CD14-positive monocyte (primary cell): ENCODE results near the gene CNTNAP5. TPM values are rescaled to one million over a fixed set of nuclear protein-coding genes. Genes with fewer than 3 reads are reported as not detected.

Source experiments
- DNase-seq, 3 donors: peaks; one replicate each; pipeline ENCODE4 v3.0.0-alpha.2; 2011 to 2022
- H2AFZ ChIP-seq: 2 replicates; pipeline ENCODE4 v1.6.0; 2012; ENCODE audit warnings: mild to moderate bottlenecking, low read depth, low read length, inconsistent platforms; ENCODE audit not compliant: insufficient read depth, poor library complexity, severe bottlenecking
- H3K27ac ChIP-seq, 2 donors: 1 replicate in 1 of 2; 2 replicates in 1 of 2; pipeline ENCODE4 v1.5.1; 2012 to 2013; ENCODE audit warnings: low read length in 2 of 2, control low read depth in 1 of 2, inconsistent platforms in 1 of 2, low read depth in 1 of 2, mild to moderate bottlenecking in 1 of 2
- H3K27me3 ChIP-seq, 2 donors: one replicate each; pipeline versions ENCODE4 v1.6.0 to v1.6.1; 2011 to 2013; ENCODE audit warnings: low read length in 2 of 2; ENCODE audit not compliant: control insufficient read depth in 2 of 2, insufficient read depth in 2 of 2
- H3K36me3 ChIP-seq, 2 donors: replicated peaks in 1 of 2; 1 replicate in 1 of 2; 2 replicates in 1 of 2; pipeline versions ENCODE4 v1.5.1 to v1.6.1; 2012 to 2013; ENCODE audit warnings: low read length in 2 of 2, control low read depth in 1 of 2, inconsistent platforms in 1 of 2, mild to moderate bottlenecking in 1 of 2; ENCODE audit not compliant: insufficient read depth in 2 of 2, control insufficient read depth in 1 of 2
- H3K4me1 ChIP-seq, 2 donors: 1 replicate in 1 of 2; 2 replicates in 1 of 2; pipeline versions ENCODE4 v1.5.1 to v1.6.1; 2012 to 2013; ENCODE audit warnings: low read length in 2 of 2, control low read depth in 1 of 2, inconsistent platforms in 1 of 2, mild to moderate bottlenecking in 1 of 2, moderate library complexity in 1 of 2; ENCODE audit not compliant: insufficient read depth in 2 of 2, control insufficient read depth in 1 of 2
- H3K4me2 ChIP-seq: replicated peaks from 2 replicates; pipeline ENCODE3; 2012; ENCODE audit warnings: low read length, moderate library complexity, mild to moderate bottlenecking; ENCODE audit not compliant: poor library complexity, severe bottlenecking; ENCODE audit errors: extremely low read depth
- H3K4me3 ChIP-seq, 3 experiments: fragments of 200-600 bp in 1 of 3; sonication (generic) in 1 of 3; replicated peaks in 1 of 3; 1 replicate in 2 of 3; 2 replicates in 1 of 3; pipeline ENCODE4 v1.5.1; 2011 to 2013; ENCODE audit warnings: low read length in 3 of 3, mild to moderate bottlenecking in 3 of 3, control low read depth in 2 of 3, low read depth in 2 of 3, inconsistent platforms in 1 of 3, moderate library complexity in 1 of 3
- H3K79me2 ChIP-seq: 2 replicates; pipeline ENCODE4 v1.6.0; 2012; ENCODE audit warnings: mild to moderate bottlenecking, control low read depth, inconsistent platforms, low read length, moderate library complexity; ENCODE audit not compliant: insufficient read depth
- H3K9ac ChIP-seq: 2 replicates; pipeline ENCODE4 v1.6.0; 2017; ENCODE audit warnings: low read length, mild to moderate bottlenecking; ENCODE audit not compliant: insufficient read depth, poor library complexity, severe bottlenecking
- H3K9me3 ChIP-seq, 2 donors: replicated peaks in 1 of 2; 1 replicate in 1 of 2; 2 replicates in 1 of 2; pipeline versions ENCODE4 v1.5.1 to v1.6.1; 2012 to 2013; ENCODE audit warnings: low read length in 2 of 2, control low read depth in 1 of 2; ENCODE audit not compliant: control insufficient read depth in 1 of 2, insufficient read depth in 1 of 2
- H4K20me1 ChIP-seq: 2 replicates; pipeline ENCODE4 v1.6.0; 2012; ENCODE audit warnings: mild to moderate bottlenecking, low read length, control low read depth, moderate library complexity; ENCODE audit not compliant: insufficient read depth
- H3K27ac Mint-ChIP-seq, 7 donors: one replicate each; pipeline ENCODE4 v1.8.0; 2020; ENCODE audit warnings: mild to moderate bottlenecking in 7 of 7, mixed read lengths in 7 of 7, moderate library complexity in 6 of 7, inconsistent platforms in 2 of 7
- H3K27me3 Mint-ChIP-seq, 3 donors: one replicate each; pipeline ENCODE4 v1.8.0; 2021 to 2022; ENCODE audit warnings: low read depth in 3 of 3, mild to moderate bottlenecking in 3 of 3, mixed read lengths in 3 of 3, moderate library complexity in 3 of 3, inconsistent platforms in 1 of 3
- H3K36me3 Mint-ChIP-seq, 2 donors: one replicate each; pipeline ENCODE4 v1.8.0; 2020; ENCODE audit warnings: mixed read lengths in 2 of 2, inconsistent platforms in 1 of 2, mild to moderate bottlenecking in 1 of 2
- H3K4me1 Mint-ChIP-seq: one replicate; pipeline ENCODE4 v1.8.0; 2020; ENCODE audit warnings: mild to moderate bottlenecking, mixed read lengths
- H3K4me3 Mint-ChIP-seq, 2 donors: one replicate each; pipeline ENCODE4 v1.8.0; 2020; ENCODE audit warnings: mild to moderate bottlenecking in 2 of 2, mixed read lengths in 2 of 2, moderate library complexity in 1 of 2
- H3K9me3 Mint-ChIP-seq, 7 donors: one replicate each; pipeline ENCODE4 v1.8.0; 2020 to 2022; ENCODE audit warnings: mixed read lengths in 7 of 7, mild to moderate bottlenecking in 6 of 7, moderate library complexity in 6 of 7, inconsistent platforms in 2 of 7
- WGBS: methylation state at CpG from one replicate; pipeline ENCODE4 v1.1.5; 2013; ENCODE audit warnings: missing lambda C conversion rate; ENCODE audit not compliant: insufficient coverage; 5-methylcytosine and 5-hydroxymethylcytosine counted together
- intact Hi-C, 2 donors: fragments of 100-400 bp; cut with micrococcal nuclease; formaldehyde crosslinking; loops; one replicate each; pipeline versions ENCODE4 v1.15.0 to v1.15.1; 2023
- polyA minus RNA-seq: library from RNA; depleted of rRNA, polyadenylated mRNA; stranded (reverse); fragments of >200 nt; gene quantifications from 2 replicates; pipeline ENCODE4 v1.2.3, GENCODE V29; 2012
- polyA plus RNA-seq, 3 donors: library from polyadenylated mRNA; depleted of rRNA in 1 of 3; unstranded in 2 of 3; stranded (reverse) in 1 of 3; fragments of 300-500 nt in 2 of 3; fragments of >200 nt in 1 of 3; fragmentation: Illumina TruSeq in 2 of 3; gene quantifications; 1 replicate in 2 of 3; 2 replicates in 1 of 3; pipeline ENCODE4 v1.2.3, GENCODE V29; 2012 to 2021
- total RNA-seq, 12 experiments: library from RNA in 1 of 12; stranded (reverse) in 1 of 12; fragments of 120-200 nt in 1 of 12; gene quantifications; one replicate each; pipeline ENCODE4 v1.2.4 and lab custom pipeline; 2013 to 2026; ENCODE audit warnings: mixed read lengths in 6 of 12, inconsistent platforms in 1 of 12
- TF ChIP-seq, protein P1 (sequence below): fragments of 200-600 bp; IDR thresholded peaks from one replicate; pipeline ENCODE4 v1.8.0; 2022; ENCODE audit warnings: antibody characterized with exemption, mild to moderate bottlenecking

The CNTNAP5 gene
- not detected for total RNA-seq (2013)
- polyA plus RNA-seq: not detected
- polyA minus RNA-seq: not detected in 2 replicates
- total RNA-seq (lab: John Stamatoyannopoulos, UW): 0 to 7.1 (median 0.08) reads per million in 11 experiments

GRCh38 chr2:124025171-124025580 is at the start of gene CNTNAP5:
Gene CNTNAP5 (plus strand): TSS chr2:124025287. CDS start chr2:124025651, 364 bp downstream.
- peaks cover 13 to 33% of the 10 kb centered on the region in 2 donors for H3K27me3 ChIP-seq

DNA sequence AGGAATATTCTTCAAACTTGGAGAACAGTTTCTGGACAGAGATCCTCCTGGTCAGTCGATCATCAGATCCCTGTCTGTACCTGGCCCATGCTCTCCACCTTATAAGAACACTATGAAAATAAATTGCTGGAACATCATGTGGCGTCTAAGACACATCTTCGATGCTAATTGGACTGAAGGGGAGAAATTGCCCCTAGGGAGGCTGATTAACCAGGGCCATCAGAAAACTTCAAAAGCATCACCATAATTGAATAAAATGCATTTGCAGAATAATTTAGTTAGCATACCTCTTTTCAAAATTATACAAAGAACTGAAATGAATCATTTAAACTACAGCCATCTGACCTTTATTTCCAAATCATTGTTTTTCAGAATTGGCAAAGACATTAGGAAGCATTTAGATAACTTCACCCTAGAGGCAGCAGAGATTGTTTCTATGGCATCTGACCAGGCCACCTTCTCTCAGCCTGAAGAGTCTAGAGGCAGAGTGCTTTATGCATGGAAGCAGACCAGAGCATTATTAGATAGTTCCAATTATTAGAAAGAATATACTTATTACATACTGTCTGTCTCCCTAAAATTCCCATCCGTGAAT is 48.9 kb upstream of the CNTNAP5 start:
- Histone ChIP-seq H3K9ac (no peak overlapping the region), H3K27me3 (no peaks in the 10 kb centered on the region), H3K9me3 (peaks cover 3 to 5% of the 10 kb centered on the region in 2 donors), H3K79me2 (no peaks in the 10 kb centered on the region), H3K36me3 (no peaks in the 10 kb centered on the region), H3K4me2 (no peak overlapping the region), H3K4me3 (no peak overlapping the region), H2AFZ (no peak overlapping the region), H4K20me1 (no peaks in the 10 kb centered on the region), H3K4me1 (no peaks in the 10 kb centered on the region), H3K27ac (no peak overlapping the region)
- no peaks in the 10 kb centered on the region for H3K27me3 Mint-ChIP-seq
- DNase-seq: no peak
- H3K9me3 Mint-ChIP-seq: peaks cover 0 to 11% (median 8%) of the 10 kb centered on the region in 7 donors
- TF ChIP-seq, protein P1, sequence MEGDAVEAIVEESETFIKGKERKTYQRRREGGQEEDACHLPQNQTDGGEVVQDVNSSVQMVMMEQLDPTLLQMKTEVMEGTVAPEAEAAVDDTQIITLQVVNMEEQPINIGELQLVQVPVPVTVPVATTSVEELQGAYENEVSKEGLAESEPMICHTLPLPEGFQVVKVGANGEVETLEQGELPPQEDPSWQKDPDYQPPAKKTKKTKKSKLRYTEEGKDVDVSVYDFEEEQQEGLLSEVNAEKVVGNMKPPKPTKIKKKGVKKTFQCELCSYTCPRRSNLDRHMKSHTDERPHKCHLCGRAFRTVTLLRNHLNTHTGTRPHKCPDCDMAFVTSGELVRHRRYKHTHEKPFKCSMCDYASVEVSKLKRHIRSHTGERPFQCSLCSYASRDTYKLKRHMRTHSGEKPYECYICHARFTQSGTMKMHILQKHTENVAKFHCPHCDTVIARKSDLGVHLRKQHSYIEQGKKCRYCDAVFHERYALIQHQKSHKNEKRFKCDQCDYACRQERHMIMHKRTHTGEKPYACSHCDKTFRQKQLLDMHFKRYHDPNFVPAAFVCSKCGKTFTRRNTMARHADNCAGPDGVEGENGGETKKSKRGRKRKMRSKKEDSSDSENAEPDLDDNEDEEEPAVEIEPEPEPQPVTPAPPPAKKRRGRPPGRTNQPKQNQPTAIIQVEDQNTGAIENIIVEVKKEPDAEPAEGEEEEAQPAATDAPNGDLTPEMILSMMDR: no peak
- no peak overlapping the region for H3K27ac Mint-ChIP-seq
- H3K36me3 Mint-ChIP-seq: no peaks in the 10 kb centered on the region
- WGBS: no CpG with 5 or more reads among the region's 4 CpGs
- H3K4me1 Mint-ChIP-seq: peaks cover 8% of the 10 kb centered on the region
- intact Hi-C loops: no loop called here
- H3K4me3 Mint-ChIP-seq: no peak overlapping the region

More at GRCh38 chr2:124025171-124025580, at the start of gene CNTNAP5:
- Histone ChIP-seq H2AFZ (no peak within 1 kb of the TSS), H3K4me1 (no peaks in the 10 kb centered on the region), H3K9ac (no peak within 1 kb of the TSS), H3K79me2 (no peaks in the 10 kb centered on the region), H3K4me3 (no peak within 1 kb of the TSS), H3K36me3 (no peaks in the 10 kb centered on the region), H3K27ac (no peak within 1 kb of the TSS), H3K4me2 (no peak within 1 kb of the TSS), H3K9me3 (peaks cover 0 to 16% of the 10 kb centered on the region in 2 donors), H4K20me1 (no peaks in the 10 kb centered on the region)
- WGBS: under 1% methylated on average over 37 of the region's 37 CpGs
- H3K4me3 Mint-ChIP-seq: peak within 1 kb of the TSS in 1 of 2 donors; percentile 83
- peaks cover 2 to 14% (median 10%) of the 10 kb centered on the region in 7 donors for H3K9me3 Mint-ChIP-seq
- H3K27me3 Mint-ChIP-seq: peaks cover 29 to 33% (median 32%) of the 10 kb centered on the region in 3 donors
- TF ChIP-seq, protein P1: no peak
- DNase-seq: no peak
- intact Hi-C loops: no loop called here
- H3K36me3 Mint-ChIP-seq: no peaks in the 10 kb centered on the region
- H3K27ac Mint-ChIP-seq: peak within 1 kb of the TSS in 1 of 7 donors; percentile 11
- H3K4me1 Mint-ChIP-seq: peaks cover 4% of the 10 kb centered on the region
